ENCODE measurements around the gene SLC4A1.

GRCh38 chr17:44266402-44267164, 1.4 kb downstream of the SLC4A1 start:
- TF ChIP-seq POLR2AphosphoS5 (IDR thresholded peaks at IDR 0.05) (peak in 2 of 3 donors; percentile 10 to 35), CTCF (IDR thresholded peaks at IDR 0.05 in 8 of 11, conservative IDR thresholded peaks at IDR 0.05 in 3 of 11) (no peak), POLR2A (IDR thresholded peaks at IDR 0.05) (no peak)

Data from spleen (tissue), 7 donors.